Cortex of kidney (tissue), 1 donor: Measurements from ENCODE around the gene CEACAM1.
"Not testable (repeated sequence)": the region's sequence is repeated elsewhere in the genome, so short reads cannot be mapped to it uniquely, and the experiment has no call there.

ENCODE experiments used
- DNase-seq: peaks from one replicate; lab custom pipeline; 2025; lab: John Stamatoyannopoulos, UW

The CEACAM1 gene

GRCh38 chr19:42528354-42529247 is at the start of gene CEACAM1:
CEACAM1 (minus strand) TSS chr19:42528481; CDS start chr19:42528374, 107 bp downstream.
- no peak for DNase-seq

- no peak for DNase-seq
Observed at GRCh38 chr19:42577016-42577415, 48.7 kb upstream of the CEACAM1 start.

- no peak for DNase-seq
Observed at GRCh38 chr19:42576241-42576640, 48.0 kb upstream of the CEACAM1 start.

- DNase-seq = no peak
Observed at GRCh38 chr19:42573642-42574041, 45.4 kb upstream of the CEACAM1 start.

GRCh38 chr19:42571116-42571515 is 42.8 kb upstream of the CEACAM1 start:
- DNase-seq = no peak

GRCh38 chr19:42569193-42569592 is 40.9 kb upstream of the CEACAM1 start:
- no peak for DNase-seq

- no peak for DNase-seq
Observed at GRCh38 chr19:42568006-42568405, 39.7 kb upstream of the CEACAM1 start.

GRCh38 chr19:42567567-42567966 is 39.3 kb upstream of the CEACAM1 start:
- DNase-seq = no peak

- no peak for DNase-seq
Observed at GRCh38 chr19:42563352-42564210, 35.3 kb upstream of the CEACAM1 start.

GRCh38 chr19:42561512-42561911 is 33.2 kb upstream of the CEACAM1 start:
- DNase-seq = no peak

GRCh38 chr19:42560731-42561130 is 32.5 kb upstream of the CEACAM1 start:
- DNase-seq = no peak

- no peak for DNase-seq
Observed at GRCh38 chr19:42558450-42559150, 30.3 kb upstream of the CEACAM1 start.

GRCh38 chr19:42557386-42557871 is 29.1 kb upstream of the CEACAM1 start:
- not testable (repeated sequence) for DNase-seq

GRCh38 chr19:42555801-42556200 is 27.5 kb upstream of the CEACAM1 start:
- no peak for DNase-seq

GRCh38 chr19:42555317-42555716 is 27.0 kb upstream of the CEACAM1 start:
- no peak for DNase-seq

- no peak for DNase-seq
Observed at GRCh38 chr19:42554046-42554575, 25.8 kb upstream of the CEACAM1 start.

GRCh38 chr19:42553292-42554045 is 25.2 kb upstream of the CEACAM1 start:
- no peak for DNase-seq

- DNase-seq = no peak
Observed at GRCh38 chr19:42552086-42553065, 24.1 kb upstream of the CEACAM1 start.

GRCh38 chr19:42550521-42550920 is 22.2 kb upstream of the CEACAM1 start:
- DNase-seq = not testable (repeated sequence)

- DNase-seq = not testable (repeated sequence)
Observed at GRCh38 chr19:42549067-42549466, 20.8 kb upstream of the CEACAM1 start.
